Right lobe of liver (tissue), 4 donors: ENCODE data around the gene STX8.

Source experiments
- CTCF ChIP-seq, 4 donors: fragments of 200-600 bp in 3 of 4; fragments of 450-650 bp in 1 of 4; IDR thresholded peaks; one replicate each; pipeline versions ENCODE4 v1.5.1 to v1.8.0; 2016 to 2022; ENCODE audit warnings: antibody characterized with exemption in 4 of 4, mild to moderate bottlenecking in 2 of 4
- POLR2A ChIP-seq: fragments of 450-650 bp; IDR thresholded peaks from one replicate; pipeline ENCODE4 v1.6.1; 2017; ENCODE audit warnings: antibody characterized with exemption, mild to moderate bottlenecking
- donor health status: DM: no; HTN: no; CAD: no.
- donor health status: DM: no; HTN: no; CAD: no.
- donor health status: DM: no; HTN: yes; CAD: no.

DNA sequence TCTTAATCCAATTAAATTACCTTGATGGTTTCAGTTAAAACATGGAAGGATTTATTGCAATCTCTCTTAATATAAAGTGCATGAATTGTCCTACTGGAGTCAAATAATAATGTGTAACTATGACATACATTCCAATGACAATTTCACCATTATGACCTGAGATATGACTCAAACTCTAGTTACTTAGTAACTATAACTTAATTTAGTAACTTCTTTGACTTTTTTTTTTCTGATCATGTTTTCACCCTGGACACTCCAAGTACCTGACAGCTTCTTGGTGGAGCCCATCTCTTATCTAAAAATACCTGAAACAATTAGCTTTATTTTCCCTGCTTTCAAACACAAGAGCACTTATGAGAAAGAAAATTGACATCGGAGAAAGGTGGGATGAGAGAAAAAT lies 123.7 kb downstream of the STX8 start:
- TF ChIP-seq CTCF (IDR thresholded peaks at IDR 0.05) (no peak), POLR2A (no peak)
